Ectodermal cell (in vitro differentiated cells): ENCODE measurements around the gene XYLB.

Experiments used
- H3K27ac ChIP-seq: 2 replicates; pipeline ENCODE4 v1.7.0; 2013; ENCODE audit warnings: mild to moderate bottlenecking, low read depth, low read length; ENCODE audit not compliant: insufficient read depth, poor library complexity, severe bottlenecking
- H3K27me3 ChIP-seq: 2 replicates; pipeline ENCODE4 v1.7.0; 2013; ENCODE audit warnings: mild to moderate bottlenecking, low read length; ENCODE audit not compliant: insufficient read depth, control insufficient read depth, poor library complexity, severe bottlenecking
- H3K36me3 ChIP-seq: one replicate; pipeline ENCODE4 v1.7.0; 2013; ENCODE audit warnings: low read length; ENCODE audit not compliant: control insufficient read depth, insufficient read depth
- H3K4me1 ChIP-seq: one replicate; pipeline ENCODE4 v1.7.0; 2013; ENCODE audit warnings: low read length; ENCODE audit not compliant: control insufficient read depth, insufficient read depth
- H3K4me3 ChIP-seq: 2 replicates; pipeline ENCODE4 v1.7.0; 2013; ENCODE audit warnings: low read depth, low read length, control low read depth; ENCODE audit not compliant: insufficient read depth
- H3K9me3 ChIP-seq: 2 replicates; pipeline ENCODE4 v1.7.0; 2013; ENCODE audit warnings: mild to moderate bottlenecking, low read length, moderate library complexity; ENCODE audit not compliant: control insufficient read depth
- WGBS, 2 experiments: methylation state at CpG; one replicate each; pipeline ENCODE4 v1.1.7; 2013; ENCODE audit warnings: missing lambda C conversion rate in 2 of 2; 5-methylcytosine and 5-hydroxymethylcytosine counted together

XYLB gene

GRCh38 chr3:38345879-38346586, 552 bp upstream of the XYLB start:
- no peaks in the 10 kb centered on the region for H3K9me3 ChIP-seq
- no peaks in the 10 kb centered on the region for H3K36me3 ChIP-seq
- no peaks in the 10 kb centered on the region for H3K4me1 ChIP-seq
- H3K27ac ChIP-seq: no peak overlapping the region
- peak overlapping the region; percentile 58 for H3K4me3 ChIP-seq
- WGBS, 2 experiments: 41 to 42% methylated on average over 10 of the region's 10 CpGs
- H3K27me3 ChIP-seq: peaks cover 7% of the 10 kb centered on the region

- 86 to 91% methylated on average over 19 of the region's 19 CpGs for WGBS, 2 experiments
- H3K27me3 ChIP-seq: peaks cover 7% of the 10 kb centered on the region
- H3K36me3 ChIP-seq: no peaks in the 10 kb centered on the region
- no peaks in the 10 kb centered on the region for H3K4me1 ChIP-seq
- no peaks in the 10 kb centered on the region for H3K9me3 ChIP-seq
- no peak overlapping the region for H3K27ac ChIP-seq
- H3K4me3 ChIP-seq: peak overlapping the region; percentile 58
Observed at GRCh38 chr3:38347421-38348200, 1.0 kb downstream of the XYLB start.

- H3K27ac ChIP-seq: no peak overlapping the region
- WGBS, 2 experiments: 94 to 95% methylated on average over 4 of the region's 4 CpGs
Observed at GRCh38 chr3:38348903-38349302, 2.3 kb downstream of the XYLB start.

GRCh38 chr3:38349684-38350359, 3.2 kb downstream of the XYLB start:
- WGBS, 2 experiments: 95 to 96% methylated on average over 8 of the region's 8 CpGs
- Histone ChIP-seq H3K27me3 (peaks cover 7% of the 10 kb centered on the region), H3K27ac (no peak overlapping the region), H3K36me3 (no peaks in the 10 kb centered on the region), H3K4me3 (no peak overlapping the region), H3K4me1 (no peaks in the 10 kb centered on the region), H3K9me3 (no peaks in the 10 kb centered on the region)

More at GRCh38 chr3:38348903-38349302, 2.3 kb downstream of the XYLB start:
- Histone ChIP-seq H3K4me1 (no peaks in the 10 kb centered on the region), H3K36me3 (no peaks in the 10 kb centered on the region), H3K27me3 (peaks cover 7% of the 10 kb centered on the region), H3K4me3 (no peak overlapping the region), H3K9me3 (no peaks in the 10 kb centered on the region)

- Histone ChIP-seq H3K27ac (no peak overlapping the region), H3K27me3 (no peaks in the 10 kb centered on the region), H3K36me3 (no peaks in the 10 kb centered on the region), H3K4me1 (no peaks in the 10 kb centered on the region), H3K9me3 (no peaks in the 10 kb centered on the region), H3K4me3 (no peak overlapping the region)
- WGBS, 2 experiments: 80 to 95% methylated on average over 3 to 4 of the region's 4 CpGs
Observed at GRCh38 chr3:38353151-38353550, 6.6 kb downstream of the XYLB start.

GRCh38 chr3:38354588-38355330, 8.2 kb downstream of the XYLB start:
- Histone ChIP-seq H3K4me3 (no peak overlapping the region), H3K36me3 (peaks cover 5% of the 10 kb centered on the region), H3K4me1 (no peaks in the 10 kb centered on the region), H3K27ac (no peak overlapping the region), H3K9me3 (no peaks in the 10 kb centered on the region), H3K27me3 (no peaks in the 10 kb centered on the region)
- 95 to 100% methylated on average over 2 to 4 of the region's 4 CpGs for WGBS, 2 experiments

- Histone ChIP-seq H3K9me3 (no peaks in the 10 kb centered on the region), H3K27ac (no peak overlapping the region), H3K4me3 (no peak overlapping the region), H3K27me3 (no peaks in the 10 kb centered on the region), H3K4me1 (no peaks in the 10 kb centered on the region), H3K36me3 (peaks cover 5% of the 10 kb centered on the region)
- 94% methylated on average over 6 of the region's 6 CpGs for WGBS, 2 experiments
Observed at GRCh38 chr3:38359038-38359437, 12.5 kb downstream of the XYLB start.

- Histone ChIP-seq H3K36me3 (peaks cover 5% of the 10 kb centered on the region), H3K27me3 (no peaks in the 10 kb centered on the region), H3K4me1 (no peaks in the 10 kb centered on the region), H3K27ac (no peak overlapping the region), H3K9me3 (no peaks in the 10 kb centered on the region), H3K4me3 (no peak overlapping the region)
- WGBS, 2 experiments: 94 to 95% methylated on average over 3 of the region's 3 CpGs
Observed at GRCh38 chr3:38360345-38360744, 13.8 kb downstream of the XYLB start.

- H3K36me3 ChIP-seq: peaks cover 5% of the 10 kb centered on the region
- H3K4me1 ChIP-seq: no peaks in the 10 kb centered on the region
- H3K4me3 ChIP-seq: no peak overlapping the region
- no peaks in the 10 kb centered on the region for H3K27me3 ChIP-seq
- 71 to 73% methylated on average over 4 of the region's 4 CpGs for WGBS, 2 experiments
- H3K9me3 ChIP-seq: no peaks in the 10 kb centered on the region
- no peak overlapping the region for H3K27ac ChIP-seq
Observed at GRCh38 chr3:38361496-38361895, 14.9 kb downstream of the XYLB start.
